Renal cortex interstitium (tissue), 11 donors: ENCODE data around the gene SPRING1. TPM values are rescaled to one million over a fixed set of nuclear protein-coding genes. Genes with fewer than 3 reads are reported as not detected.

Experiments
- DNase-seq, 11 donors: peaks; one replicate each; pipeline ENCODE4 v3.0.0-alpha.2; 2013; ENCODE audit warnings: low read depth in 9 of 11, low spot score in 4 of 11; ENCODE audit errors: extremely low read depth in 1 of 11
- polyA plus RNA-seq, 3 donors: library from polyadenylated mRNA; unstranded; fragments of 120-200 nt; gene quantifications; one replicate each; pipeline ENCODE4 v1.2.1, GENCODE V29; 2013; ENCODE audit not compliant: insufficient read length in 3 of 3

The SPRING1 gene
- polyA plus RNA-seq, 3 donors, result 29.2 to 32.8 (median 30.3) TPM

- no peak for DNase-seq
Observed at GRCh38 chr12:116718655-116719454, 19.0 kb downstream of the SPRING1 start.

GRCh38 chr12:116717466-116718437 is 20.1 kb downstream of the SPRING1 start:
- DNase-seq, result peak in 1 of 11 donors; percentile 53

- DNase-seq, result no peak
Observed at GRCh38 chr12:116714175-116714574, 23.7 kb downstream of the SPRING1 start.

GRCh38 chr12:116713527-116713926 is 24.3 kb downstream of the SPRING1 start:
- no peak for DNase-seq

GRCh38 chr12:116712458-116713303 is 25.2 kb downstream of the SPRING1 start:
- DNase-seq, result no peak

GRCh38 chr12:116710370-116711150 is 27.3 kb downstream of the SPRING1 start:
- DNase-seq, result no peak

GRCh38 chr12:116709768-116710167 is 28.1 kb downstream of the SPRING1 start:
- DNase-seq, result no peak

GRCh38 chr12:116708826-116709756 is 28.8 kb downstream of the SPRING1 start:
- DNase-seq, result no peak

- no peak for DNase-seq
Observed at GRCh38 chr12:116707751-116708150, 30.1 kb downstream of the SPRING1 start.

- DNase-seq, result no peak
Observed at GRCh38 chr12:116703214-116703795, 34.6 kb downstream of the SPRING1 start.

- no peak for DNase-seq
Observed at GRCh38 chr12:116701432-116701831, 36.4 kb downstream of the SPRING1 start.

- no peak for DNase-seq
Observed at GRCh38 chr12:116700066-116700465, 37.8 kb downstream of the SPRING1 start.

- DNase-seq, result no peak
Observed at GRCh38 chr12:116698554-116699075, 39.3 kb downstream of the SPRING1 start.

GRCh38 chr12:116698116-116698515 is 39.8 kb downstream of the SPRING1 start:
- DNase-seq, result no peak

- peak in 3 of 11 donors; percentile 53 to 71 (median 68) for DNase-seq
Observed at GRCh38 chr12:116697716-116698115, 40.2 kb downstream of the SPRING1 start.

- no peak for DNase-seq
Observed at GRCh38 chr12:116697305-116697704, 40.6 kb downstream of the SPRING1 start.

- DNase-seq, result no peak
Observed at GRCh38 chr12:116695464-116695725, 42.5 kb downstream of the SPRING1 start.
